GM12872 (cell line): ENCODE data around the gene PRDX6.

Experiments
- TF ChIP-seq, protein P1 (sequence below): IDR thresholded peaks from 3 replicates; pipeline ENCODE4 v1.5.1; 2011; ENCODE audit warnings: low read depth, mild to moderate bottlenecking, low read length, moderate library complexity; ENCODE audit not compliant: insufficient read depth

Gene PRDX6

DNA sequence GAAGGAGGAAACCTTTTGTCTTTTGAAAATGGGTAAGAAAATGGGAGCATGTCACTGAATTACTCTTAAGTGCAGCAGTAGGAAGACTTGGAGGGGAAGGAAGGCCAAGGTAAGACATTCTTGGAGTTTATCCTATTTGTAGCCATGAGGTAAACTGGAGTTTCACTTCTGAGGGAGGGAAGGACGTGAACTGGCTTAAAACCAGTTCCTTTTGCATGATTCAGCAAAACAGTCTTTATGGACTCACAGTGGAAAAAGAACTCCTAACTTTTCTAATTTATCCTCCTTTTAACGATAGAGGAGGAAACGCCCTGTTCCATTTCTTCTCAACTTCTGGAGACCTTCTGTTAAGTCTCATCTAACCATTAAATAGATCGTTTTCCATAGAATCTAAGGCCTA lies 2.5 kb downstream of the PRDX6 start:
- TF ChIP-seq, protein P1, sequence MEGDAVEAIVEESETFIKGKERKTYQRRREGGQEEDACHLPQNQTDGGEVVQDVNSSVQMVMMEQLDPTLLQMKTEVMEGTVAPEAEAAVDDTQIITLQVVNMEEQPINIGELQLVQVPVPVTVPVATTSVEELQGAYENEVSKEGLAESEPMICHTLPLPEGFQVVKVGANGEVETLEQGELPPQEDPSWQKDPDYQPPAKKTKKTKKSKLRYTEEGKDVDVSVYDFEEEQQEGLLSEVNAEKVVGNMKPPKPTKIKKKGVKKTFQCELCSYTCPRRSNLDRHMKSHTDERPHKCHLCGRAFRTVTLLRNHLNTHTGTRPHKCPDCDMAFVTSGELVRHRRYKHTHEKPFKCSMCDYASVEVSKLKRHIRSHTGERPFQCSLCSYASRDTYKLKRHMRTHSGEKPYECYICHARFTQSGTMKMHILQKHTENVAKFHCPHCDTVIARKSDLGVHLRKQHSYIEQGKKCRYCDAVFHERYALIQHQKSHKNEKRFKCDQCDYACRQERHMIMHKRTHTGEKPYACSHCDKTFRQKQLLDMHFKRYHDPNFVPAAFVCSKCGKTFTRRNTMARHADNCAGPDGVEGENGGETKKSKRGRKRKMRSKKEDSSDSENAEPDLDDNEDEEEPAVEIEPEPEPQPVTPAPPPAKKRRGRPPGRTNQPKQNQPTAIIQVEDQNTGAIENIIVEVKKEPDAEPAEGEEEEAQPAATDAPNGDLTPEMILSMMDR: no peak

DNA sequence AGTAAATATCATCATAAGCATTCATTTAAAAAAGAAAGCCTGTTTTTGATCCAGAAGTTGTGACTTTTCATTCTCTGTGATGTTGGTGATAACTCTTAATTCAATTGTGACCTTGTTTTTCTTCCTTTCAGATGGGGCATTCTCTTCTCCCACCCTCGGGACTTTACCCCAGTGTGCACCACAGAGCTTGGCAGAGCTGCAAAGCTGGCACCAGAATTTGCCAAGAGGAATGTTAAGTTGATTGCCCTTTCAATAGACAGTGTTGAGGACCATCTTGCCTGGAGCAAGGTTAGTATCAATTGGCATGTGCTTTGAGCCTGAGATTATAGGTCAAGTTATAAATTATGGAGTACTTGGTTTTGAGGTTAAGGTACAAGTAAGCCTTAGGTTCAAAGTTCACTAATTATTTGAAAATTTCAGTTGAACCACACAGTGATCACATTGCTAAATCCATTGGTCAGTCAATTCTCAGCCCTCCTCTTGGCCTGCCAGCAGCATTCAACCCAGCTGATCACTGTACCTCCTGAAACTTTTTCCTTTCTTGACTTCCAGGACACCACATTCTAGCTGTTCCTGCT lies 4.1 kb downstream of the PRDX6 start:
- TF ChIP-seq, protein P1: no peak

DNA sequence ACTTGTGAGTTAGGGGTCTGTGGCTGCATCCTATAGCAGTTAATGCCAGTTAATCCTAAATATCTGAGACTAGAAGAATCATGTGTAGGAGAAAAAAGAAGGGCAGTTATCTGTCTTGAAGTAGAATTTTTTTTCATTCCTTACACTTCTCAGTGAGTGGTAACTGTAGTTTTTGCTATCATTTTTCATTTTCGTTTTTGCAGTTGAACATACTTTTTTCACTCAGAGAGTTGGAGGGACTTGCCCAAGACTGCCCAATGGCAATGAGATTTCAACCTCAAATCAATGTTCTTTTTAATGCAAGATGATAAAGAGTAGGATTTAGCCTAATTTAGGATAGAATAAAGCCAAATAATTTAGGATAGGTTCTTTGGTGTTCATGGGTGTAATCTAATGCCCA lies 5.5 kb downstream of the PRDX6 start:
- TF ChIP-seq, protein P1: no peak

DNA sequence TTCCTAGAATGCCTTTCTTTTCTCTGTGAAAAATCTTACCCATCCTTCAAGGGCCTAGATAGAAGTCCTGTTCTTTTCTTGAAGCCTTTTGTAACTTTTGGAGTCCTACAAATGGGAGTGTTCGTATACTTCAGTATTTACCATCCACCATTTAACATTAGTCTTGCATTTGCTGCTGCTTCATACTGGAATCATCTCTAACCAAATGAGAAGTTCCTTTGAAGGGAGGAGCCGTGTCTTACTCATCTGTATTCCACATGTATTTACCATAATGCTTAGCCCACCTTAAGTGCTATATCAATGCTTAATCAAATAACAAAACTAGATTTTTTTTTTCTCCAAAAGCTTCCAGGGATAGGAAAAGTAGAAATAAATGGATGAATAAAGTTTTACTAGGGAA lies 7.1 kb downstream of the PRDX6 start:
- TF ChIP-seq, protein P1: no peak

DNA sequence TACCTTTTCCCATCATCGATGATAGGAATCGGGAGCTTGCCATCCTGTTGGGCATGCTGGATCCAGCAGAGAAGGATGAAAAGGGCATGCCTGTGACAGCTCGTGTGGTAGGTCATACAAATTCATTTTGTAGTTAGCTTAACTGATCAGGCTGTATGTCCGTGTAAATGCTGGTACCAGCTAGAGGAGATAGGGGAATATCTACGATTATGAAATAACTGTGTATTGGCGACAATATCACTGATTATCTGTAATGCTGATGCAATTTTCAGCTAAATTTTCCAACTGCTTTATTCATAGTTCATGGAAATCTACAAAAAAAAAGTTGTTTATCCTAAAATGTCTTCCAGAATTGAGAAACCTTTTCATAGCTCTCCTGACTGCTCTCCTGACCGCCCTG lies 8.3 kb downstream of the PRDX6 start:
- TF ChIP-seq, protein P1: no peak

DNA sequence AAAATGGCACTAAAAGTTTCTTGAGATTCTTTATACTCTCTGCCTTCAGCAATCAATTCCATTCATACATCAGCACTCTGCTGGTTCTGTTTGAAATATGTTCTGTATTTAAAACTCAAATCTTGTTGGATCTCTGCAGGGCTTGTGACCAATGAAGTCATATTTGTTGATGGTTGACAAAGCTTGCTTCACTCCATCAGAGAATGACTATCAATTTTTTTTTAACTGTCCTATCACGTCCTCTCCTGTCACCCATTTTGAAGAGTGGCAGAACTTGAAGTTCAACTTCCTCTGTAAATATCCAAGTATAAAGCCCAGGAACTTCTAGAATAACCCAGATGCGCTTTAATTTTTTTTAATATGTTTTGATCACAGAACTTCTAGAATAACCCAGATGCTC lies 10.9 kb downstream of the PRDX6 start:
- TF ChIP-seq, protein P1: no peak

DNA sequence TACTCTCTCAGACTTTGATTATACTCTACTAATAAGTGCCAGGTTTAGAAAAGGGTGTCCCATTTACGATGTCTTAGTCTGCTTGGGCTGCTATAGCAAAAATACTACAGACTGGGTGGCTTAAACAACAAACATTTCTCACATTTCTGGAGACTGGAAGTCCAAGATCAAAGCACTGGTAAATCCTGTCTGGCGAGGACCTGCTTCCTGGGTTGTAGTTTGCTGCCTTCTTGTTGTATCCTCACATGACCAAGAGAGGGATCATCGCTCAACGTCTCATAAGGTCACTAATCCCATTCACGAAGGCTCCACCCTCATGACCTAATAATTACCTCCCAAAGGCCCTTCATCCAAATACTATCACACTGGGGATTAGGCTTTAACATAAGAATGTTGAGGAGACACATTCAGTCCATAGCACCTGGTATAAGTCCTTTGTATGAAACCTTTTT lies 12.0 kb downstream of the PRDX6 start:
- TF ChIP-seq, protein P1: no peak
